ENCODE data around the gene RNGTT. TPM values are rescaled to one million over a fixed set of nuclear protein-coding genes. Genes with fewer than 3 reads are reported as not detected.

RNGTT gene
- 12.3 TPM for total RNA-seq
- long read RNA-seq, full-length matches to known transcripts = 10 of 18 reads
- long read RNA-seq, partial matches to known transcripts = 4 of 18 reads
- long read RNA-seq, other reads (novel, unspliced or antisense) = 4 of 18 reads

DNA sequence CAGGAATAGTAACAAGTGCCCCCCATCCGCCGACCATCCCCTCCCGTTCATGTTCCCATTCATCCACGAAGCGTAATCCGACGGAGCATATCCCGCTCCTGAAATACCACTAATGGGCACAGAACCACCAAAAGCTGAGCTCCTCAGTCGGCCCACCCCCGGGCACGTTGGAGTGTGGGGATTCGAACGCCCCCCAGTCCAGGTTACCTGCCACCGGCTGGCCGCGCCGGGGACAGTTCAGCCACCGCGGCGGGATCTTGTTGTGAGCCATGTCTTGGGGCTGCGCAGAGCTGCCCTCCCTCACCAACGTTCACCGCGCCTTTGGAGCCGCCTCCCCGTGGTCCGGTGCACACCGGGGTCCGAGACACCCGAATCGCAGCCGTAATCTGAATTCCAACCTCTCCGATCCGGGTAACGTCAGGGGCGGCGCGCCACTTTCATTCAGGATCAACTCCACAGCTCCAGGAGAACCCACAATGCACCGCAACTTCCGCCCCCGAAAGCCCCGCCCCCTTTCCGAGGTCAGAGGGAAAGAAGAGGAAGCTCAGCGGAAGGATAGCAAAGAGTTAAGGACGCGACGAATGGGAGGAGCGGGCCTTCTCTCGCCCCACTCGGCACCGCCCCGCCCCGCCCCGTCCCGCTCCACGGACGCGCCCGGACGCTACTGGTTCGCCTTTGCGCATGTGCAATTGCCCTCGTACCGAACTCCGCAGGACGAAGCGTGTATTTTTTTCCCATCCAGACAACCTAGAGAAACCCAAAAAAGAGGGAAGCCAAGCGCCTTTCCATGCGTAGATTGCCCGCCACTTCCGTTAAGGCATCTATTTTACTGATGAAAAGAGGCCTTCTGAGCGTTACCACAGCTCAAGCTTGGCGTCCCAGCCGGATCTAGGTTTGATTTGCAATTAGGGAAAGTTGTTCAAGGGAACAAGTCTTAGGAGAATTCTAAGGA is at the start of gene RNGTT:
RNGTT (minus strand) TSS at position 480 of the 952 bp plus-strand sequence; CDS start at position 271, 209 bp downstream.
- intact Hi-C loops (cut with DNase I) = no loop called here
- Histone ChIP-seq H3K27ac (peak within 1 kb of the TSS; percentile 82), H3K4me1 (peaks cover 12% of the 10 kb centered on the region), H3K36me3 (no peaks in the 10 kb centered on the region), H3K9me3 (peaks cover 10% of the 10 kb centered on the region), H3K27me3 (no peaks in the 10 kb centered on the region), H3K4me3 (peak within 1 kb of the TSS; percentile 99)
- ATAC-seq (peak; percentile 100), DNase-seq (peak; percentile 100)
- TF ChIP-seq, protein P1, sequence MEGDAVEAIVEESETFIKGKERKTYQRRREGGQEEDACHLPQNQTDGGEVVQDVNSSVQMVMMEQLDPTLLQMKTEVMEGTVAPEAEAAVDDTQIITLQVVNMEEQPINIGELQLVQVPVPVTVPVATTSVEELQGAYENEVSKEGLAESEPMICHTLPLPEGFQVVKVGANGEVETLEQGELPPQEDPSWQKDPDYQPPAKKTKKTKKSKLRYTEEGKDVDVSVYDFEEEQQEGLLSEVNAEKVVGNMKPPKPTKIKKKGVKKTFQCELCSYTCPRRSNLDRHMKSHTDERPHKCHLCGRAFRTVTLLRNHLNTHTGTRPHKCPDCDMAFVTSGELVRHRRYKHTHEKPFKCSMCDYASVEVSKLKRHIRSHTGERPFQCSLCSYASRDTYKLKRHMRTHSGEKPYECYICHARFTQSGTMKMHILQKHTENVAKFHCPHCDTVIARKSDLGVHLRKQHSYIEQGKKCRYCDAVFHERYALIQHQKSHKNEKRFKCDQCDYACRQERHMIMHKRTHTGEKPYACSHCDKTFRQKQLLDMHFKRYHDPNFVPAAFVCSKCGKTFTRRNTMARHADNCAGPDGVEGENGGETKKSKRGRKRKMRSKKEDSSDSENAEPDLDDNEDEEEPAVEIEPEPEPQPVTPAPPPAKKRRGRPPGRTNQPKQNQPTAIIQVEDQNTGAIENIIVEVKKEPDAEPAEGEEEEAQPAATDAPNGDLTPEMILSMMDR (IDR thresholded peaks at IDR 0.05) = no peak

DNA sequence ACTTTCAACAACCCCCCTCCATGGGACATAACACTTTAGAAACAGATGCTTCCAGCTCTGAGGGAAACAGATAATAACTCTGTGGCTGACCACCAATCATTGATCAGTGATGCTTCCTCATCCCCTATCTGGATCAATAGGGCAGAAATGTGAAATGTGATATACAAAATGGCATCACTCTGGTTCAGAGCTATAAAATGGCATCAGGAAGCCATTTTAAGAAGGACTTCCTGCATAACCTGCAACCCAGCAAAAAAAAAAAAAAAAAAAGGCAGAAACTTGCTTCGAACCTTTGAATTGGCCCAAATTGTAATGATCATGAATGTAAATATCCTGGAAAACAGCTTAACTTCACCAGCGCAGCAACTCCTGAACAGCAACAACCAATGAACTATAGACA is 48.0 kb upstream of the RNGTT start:
- intact Hi-C loops (cut with DNase I) = no loop called here
- Histone ChIP-seq H3K27me3 (no peaks in the 10 kb centered on the region), H3K9me3 (no peaks in the 10 kb centered on the region), H3K36me3 (no peaks in the 10 kb centered on the region), H3K27ac (no peak overlapping the region), H3K4me3 (no peak overlapping the region), H3K4me1 (peaks cover 15% of the 10 kb centered on the region)
- TF ChIP-seq, protein P1 (IDR thresholded peaks at IDR 0.05) = no peak
- DNase-seq (no peak), ATAC-seq (no peak)

DNA sequence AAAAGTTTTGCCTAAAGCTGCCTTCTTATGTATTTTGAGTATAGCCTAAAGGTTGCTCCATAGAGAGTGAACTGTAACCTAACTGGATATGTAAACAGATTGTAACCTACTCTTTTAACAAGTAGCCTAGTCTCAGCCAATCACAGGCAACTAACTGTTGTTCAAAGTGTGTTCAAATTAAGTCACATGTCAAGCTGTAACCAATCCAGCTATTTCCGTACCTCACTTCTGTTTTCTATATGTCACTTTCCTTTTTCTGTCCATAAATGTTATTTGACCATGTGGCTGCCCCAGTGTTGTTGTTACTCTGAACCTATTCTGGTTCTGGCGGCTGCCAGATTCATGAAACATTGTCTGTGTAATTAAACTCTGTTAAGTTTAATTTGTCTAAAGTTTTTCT is 47.4 kb upstream of the RNGTT start:
- Histone ChIP-seq H3K36me3 (no peaks in the 10 kb centered on the region), H3K4me1 (peaks cover 15% of the 10 kb centered on the region), H3K27ac (no peak overlapping the region), H3K9me3 (no peaks in the 10 kb centered on the region), H3K4me3 (no peak overlapping the region), H3K27me3 (no peaks in the 10 kb centered on the region)
- intact Hi-C loops (cut with DNase I) = no loop called here
- TF ChIP-seq, protein P1 (IDR thresholded peaks at IDR 0.05) = no peak
- ATAC-seq = no peak
- DNase-seq = no peak

DNA sequence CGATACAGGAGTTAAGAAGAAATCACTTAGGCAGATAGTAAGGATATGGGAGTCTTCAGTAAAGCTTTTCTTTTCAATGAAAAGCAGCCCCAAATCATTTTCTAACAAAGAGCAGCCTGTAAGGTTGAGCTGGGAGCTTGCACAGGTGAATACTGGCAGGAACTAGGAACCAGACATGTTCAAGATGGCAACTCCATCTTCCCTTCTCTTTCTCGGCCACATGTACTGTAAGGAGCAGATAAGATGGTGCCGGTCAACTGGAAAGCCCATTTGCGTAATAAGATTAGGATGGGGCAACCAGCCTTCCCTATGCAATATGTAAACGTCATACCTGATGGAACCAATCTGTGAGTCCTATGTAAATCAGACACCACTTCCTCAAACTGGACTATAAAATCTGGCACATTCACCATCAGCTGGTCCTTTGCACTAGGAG is 46.2 kb upstream of the RNGTT start:
- ATAC-seq (peak; percentile 65), DNase-seq (no peak)
- no peaks in the 10 kb centered on the region for H3K27me3 ChIP-seq
- no peak overlapping the region for H3K4me3 ChIP-seq
- H3K27ac ChIP-seq = no peak overlapping the region
- TF ChIP-seq, protein P1 (IDR thresholded peaks at IDR 0.05) = no peak
- intact Hi-C loops (cut with DNase I) = no loop called here
- peaks cover 15% of the 10 kb centered on the region for H3K4me1 ChIP-seq
- H3K9me3 ChIP-seq = no peaks in the 10 kb centered on the region
- no peaks in the 10 kb centered on the region for H3K36me3 ChIP-seq

DNA sequence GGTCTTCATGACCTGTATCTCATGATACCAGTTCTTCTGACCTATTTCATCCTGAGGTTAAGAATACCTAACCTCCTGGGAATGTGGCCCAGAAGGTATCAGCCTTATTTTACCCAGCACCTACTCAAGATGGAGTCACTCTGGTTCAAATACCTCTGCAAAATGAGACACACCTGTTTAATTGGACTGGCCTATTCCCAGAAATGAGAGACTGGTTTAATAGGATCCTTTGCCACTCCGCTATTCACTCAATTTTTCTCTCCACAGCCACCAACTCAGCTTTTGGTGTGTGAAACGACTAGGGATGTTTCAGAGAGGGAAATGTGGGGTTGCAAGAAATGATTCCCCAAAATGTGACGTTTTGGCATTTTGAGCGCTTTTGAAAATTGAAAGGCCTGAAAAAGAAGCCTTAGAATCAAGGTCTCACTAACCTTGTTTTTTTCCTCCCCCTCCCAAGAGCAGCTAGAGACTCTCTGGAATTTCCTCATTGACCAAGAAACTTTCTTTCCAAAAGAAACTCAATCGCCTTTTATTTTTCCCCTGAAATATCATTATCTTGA is 45.5 kb upstream of the RNGTT start:
- ATAC-seq = no peak
- intact Hi-C loops (cut with DNase I) = no loop called here
- no peak for DNase-seq
- no peaks in the 10 kb centered on the region for H3K27me3 ChIP-seq
- peaks cover 15% of the 10 kb centered on the region for H3K4me1 ChIP-seq
- no peak overlapping the region for H3K27ac ChIP-seq
- H3K9me3 ChIP-seq = no peaks in the 10 kb centered on the region
- no peak overlapping the region for H3K4me3 ChIP-seq
- no peaks in the 10 kb centered on the region for H3K36me3 ChIP-seq
- TF ChIP-seq, protein P1 (IDR thresholded peaks at IDR 0.05) = no peak
